Thyroid gland (tissue), 4 donors: ENCODE measurements around the gene UBE2O.

Experiments used
- CTCF ChIP-seq, 6 experiments: fragments of 200-600 bp in 3 of 6; fragments of 450-650 bp in 3 of 6; sonication (generic) in 3 of 6; IDR thresholded peaks; one replicate each; pipeline ENCODE4 v1.5.1; 2016 to 2019; ENCODE audit warnings: antibody characterized with exemption in 6 of 6, mild to moderate bottlenecking in 2 of 6, inconsistent platforms in 1 of 6, moderate library complexity in 1 of 6
- POLR2A ChIP-seq, 2 donors: fragments of 450-650 bp; IDR thresholded peaks; one replicate each; pipeline ENCODE4 v1.6.1; 2017; ENCODE audit warnings: antibody characterized with exemption in 2 of 2, mild to moderate bottlenecking in 2 of 2, moderate library complexity in 1 of 2

- TF ChIP-seq CTCF (IDR thresholded peaks at IDR 0.05): no peak
- TF ChIP-seq POLR2A (IDR thresholded peaks at IDR 0.05): no peak
Observed at GRCh38 chr17:76421044-76421407, 31.9 kb downstream of the UBE2O start.
